GM12892 (cell line): ENCODE results near the gene SDK1.

Experiments used
- POLR2A ChIP-seq: IDR thresholded peaks from 2 replicates; pipeline ENCODE4 v1.6.1; 2011; ENCODE audit warnings: low read depth, low read length, control low read depth
- POLR2AphosphoS5 ChIP-seq: IDR thresholded peaks from 2 replicates; pipeline ENCODE4 v1.6.1; 2011; ENCODE audit warnings: low read depth, low read length, control low read depth

GRCh38 chr7:3264693-3265339 is 36.2 kb upstream of the SDK1 start:
- TF ChIP-seq POLR2A (no peak), POLR2AphosphoS5 (no peak)
